ENCODE measurements around the gene RAD52. TPM values are rescaled to one million over a fixed set of nuclear protein-coding genes. Genes with fewer than 3 reads are reported as not detected.

Gene RAD52
- total RNA-seq, 5 donors from 2014 or later (not counting 1 experiment from before 2014, with no cell fraction given) = 12.7 to 28.4 (median 18.3) TPM

DNA sequence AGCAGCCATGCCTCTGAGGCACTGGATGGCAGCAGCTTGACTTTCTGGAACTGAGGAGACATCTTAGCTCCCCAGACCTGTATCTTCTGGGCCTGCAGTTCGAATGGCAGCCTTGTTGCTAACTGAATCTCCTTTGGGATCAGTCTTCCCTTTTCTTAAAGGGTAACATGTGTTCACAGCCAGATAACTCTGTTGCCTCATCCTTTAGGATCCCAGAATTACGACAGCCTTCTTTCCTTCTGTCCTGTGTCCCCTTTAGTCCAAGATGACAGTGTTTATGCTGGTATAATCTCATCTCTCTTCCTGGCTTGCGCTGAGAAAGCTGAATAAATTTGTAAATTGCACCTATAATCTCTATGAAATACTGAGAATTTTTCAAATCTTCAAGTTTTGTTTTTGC, 32.5 kb upstream of the RAD52 start:
- ChIA-PET POLR2A (no interaction called here), CTCF (interaction anchor here in 1 of 2 donors (0.7 kb wide), 1 partner anchor 158 kb away, joined by 4 read pairs; no protein-coding TSS in a partner anchor)
- Histone ChIP-seq H3K9me3 (no peaks in the 10 kb centered on the region), H3K27me3 (replicated peaks in 1 of 2; ENCODE audit: control insufficient read depth in 2 of 2, extremely low read depth in 1 of 2, insufficient read depth in 2 of 2, low read length in 1 of 2) (no peaks in the 10 kb centered on the region), H3K4me1 (ENCODE audit: control insufficient read depth in 1 of 2, extremely low read depth in 1 of 2, insufficient read depth in 2 of 2, low read length in 2 of 2) (no peaks in the 10 kb centered on the region), H3K4me3 (ENCODE audit: control insufficient read depth in 1 of 2, extremely low read depth in 1 of 2, low read length in 1 of 2) (no peak overlapping the region), H3K36me3 (ENCODE audit: control insufficient read depth in 2 of 2, extremely low read depth in 1 of 2, insufficient read depth in 1 of 2, low read length in 1 of 2) (no peaks in the 10 kb centered on the region), H3K27ac (ENCODE audit: low read length) (no peak overlapping the region)
- H3K27me3 Mint-ChIP-seq = no peaks in the 10 kb centered on the region
- H3K4me3 Mint-ChIP-seq = no peak overlapping the region
- DNase-seq (no peak), ATAC-seq (replicated peaks in 1 of 4) (no peak)
- no peaks in the 10 kb centered on the region for H3K36me3 Mint-ChIP-seq
- H3K27ac Mint-ChIP-seq = no peak overlapping the region
- no peaks in the 10 kb centered on the region for H3K9me3 Mint-ChIP-seq
- H3K4me1 Mint-ChIP-seq = no peaks in the 10 kb centered on the region
- WGBS (ENCODE audit: insufficient coverage) = 94% methylated on average over 2 of the region's 3 CpGs

- Mint-ChIP-seq H3K4me3 (no peak overlapping the region), H3K9me3 (no peaks in the 10 kb centered on the region), H3K36me3 (no peaks in the 10 kb centered on the region), H3K4me1 (no peaks in the 10 kb centered on the region), H3K27me3 (no peaks in the 10 kb centered on the region), H3K27ac (no peak overlapping the region)
- Histone ChIP-seq H3K27me3 (replicated peaks in 1 of 2; ENCODE audit: control insufficient read depth in 2 of 2, extremely low read depth in 1 of 2, insufficient read depth in 2 of 2, low read length in 1 of 2) (no peaks in the 10 kb centered on the region), H3K4me3 (ENCODE audit: control insufficient read depth in 1 of 2, extremely low read depth in 1 of 2, low read length in 1 of 2) (no peak overlapping the region), H3K36me3 (ENCODE audit: control insufficient read depth in 2 of 2, extremely low read depth in 1 of 2, insufficient read depth in 1 of 2, low read length in 1 of 2) (no peaks in the 10 kb centered on the region), H3K27ac (ENCODE audit: low read length) (no peak overlapping the region), H3K9me3 (no peaks in the 10 kb centered on the region), H3K4me1 (ENCODE audit: control insufficient read depth in 1 of 2, extremely low read depth in 1 of 2, insufficient read depth in 2 of 2, low read length in 2 of 2) (no peaks in the 10 kb centered on the region)
- ATAC-seq (replicated peaks in 1 of 4) = no peak
- WGBS (ENCODE audit: insufficient coverage) = no CpG with 5 or more reads among the region's 8 CpGs
- no peak for DNase-seq
- ChIA-PET CTCF (no interaction called here), POLR2A (interaction anchor here in 1 of 2 donors (0.7 kb wide), 1 partner anchor 137 kb away, joined by 6 read pairs; no protein-coding TSS in a partner anchor)
These were observed 31.8 kb upstream of the RAD52 start for GRCh38 chr12:981176-981828.

DNA sequence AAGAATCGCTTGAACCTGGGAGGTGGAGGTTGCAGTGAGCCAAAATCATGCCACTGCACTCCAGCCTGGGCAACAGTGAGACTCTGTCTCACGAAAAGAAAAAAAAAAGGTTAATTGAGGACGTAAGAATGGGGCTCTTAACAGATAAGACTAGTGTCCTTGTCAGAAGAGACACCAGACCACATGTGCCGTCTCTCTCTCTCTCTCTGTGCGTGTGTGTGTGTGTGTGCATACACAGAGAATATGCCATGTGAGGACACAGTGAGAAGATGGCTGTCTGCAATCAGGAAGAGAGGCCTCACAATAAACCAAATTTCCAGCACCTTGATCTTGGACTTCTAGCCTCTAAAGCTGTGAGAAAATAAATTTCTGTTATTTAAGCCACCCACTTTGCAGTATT, 29.9 kb upstream of the RAD52 start:
- 94% methylated on average over 3 of the region's 5 CpGs for WGBS (ENCODE audit: insufficient coverage)
- H3K4me1 Mint-ChIP-seq = no peaks in the 10 kb centered on the region
- CTCF ChIA-PET = no interaction called here
- Histone ChIP-seq H3K27me3 (replicated peaks in 1 of 2; ENCODE audit: control insufficient read depth in 2 of 2, extremely low read depth in 1 of 2, insufficient read depth in 2 of 2, low read length in 1 of 2) (no peaks in the 10 kb centered on the region), H3K36me3 (ENCODE audit: control insufficient read depth in 2 of 2, extremely low read depth in 1 of 2, insufficient read depth in 1 of 2, low read length in 1 of 2) (no peaks in the 10 kb centered on the region), H3K9me3 (no peaks in the 10 kb centered on the region), H3K4me3 (ENCODE audit: control insufficient read depth in 1 of 2, extremely low read depth in 1 of 2, low read length in 1 of 2) (no peak overlapping the region), H3K27ac (ENCODE audit: low read length) (no peak overlapping the region), H3K4me1 (ENCODE audit: control insufficient read depth in 1 of 2, extremely low read depth in 1 of 2, insufficient read depth in 2 of 2, low read length in 2 of 2) (no peaks in the 10 kb centered on the region)
- DNase-seq = no peak
- no peak overlapping the region for H3K4me3 Mint-ChIP-seq
- no peaks in the 10 kb centered on the region for H3K27me3 Mint-ChIP-seq
- H3K27ac Mint-ChIP-seq = no peak overlapping the region
- ATAC-seq (replicated peaks in 1 of 4) = no peak
- POLR2A ChIA-PET = no interaction called here
- H3K36me3 Mint-ChIP-seq = no peaks in the 10 kb centered on the region
- H3K9me3 Mint-ChIP-seq = no peaks in the 10 kb centered on the region

GRCh38 chr12:977156-977555, 27.7 kb upstream of the RAD52 start:
- Histone ChIP-seq H3K27ac (ENCODE audit: low read length) (no peak overlapping the region), H3K27me3 (replicated peaks in 1 of 2; ENCODE audit: control insufficient read depth in 2 of 2, extremely low read depth in 1 of 2, insufficient read depth in 2 of 2, low read length in 1 of 2) (no peaks in the 10 kb centered on the region), H3K36me3 (ENCODE audit: control insufficient read depth in 2 of 2, extremely low read depth in 1 of 2, insufficient read depth in 1 of 2, low read length in 1 of 2) (no peaks in the 10 kb centered on the region), H3K9me3 (no peaks in the 10 kb centered on the region), H3K4me3 (ENCODE audit: control insufficient read depth in 1 of 2, extremely low read depth in 1 of 2, low read length in 1 of 2) (no peak overlapping the region), H3K4me1 (ENCODE audit: control insufficient read depth in 1 of 2, extremely low read depth in 1 of 2, insufficient read depth in 2 of 2, low read length in 2 of 2) (no peaks in the 10 kb centered on the region)
- no peak overlapping the region for H3K4me3 Mint-ChIP-seq
- no peak for ATAC-seq (replicated peaks in 1 of 4)
- no peaks in the 10 kb centered on the region for H3K9me3 Mint-ChIP-seq
- H3K36me3 Mint-ChIP-seq = no peaks in the 10 kb centered on the region
- H3K27me3 Mint-ChIP-seq = no peaks in the 10 kb centered on the region
- POLR2A ChIA-PET = interaction anchor here in 1 of 2 donors (0.5 kb wide), 1 partner anchor 363 kb away, joined by 3 read pairs; no protein-coding TSS in a partner anchor
- H3K4me1 Mint-ChIP-seq = no peaks in the 10 kb centered on the region
- H3K27ac Mint-ChIP-seq = no peak overlapping the region
- 94% methylated on average over 2 of the region's 4 CpGs for WGBS (ENCODE audit: insufficient coverage)
- CTCF ChIA-PET = interaction anchor here in 1 of 2 donors (1.1 kb wide), 1 partner anchor 79 kb away, joined by 3 read pairs; no protein-coding TSS in a partner anchor
- DNase-seq = no peak

- no peaks in the 10 kb centered on the region for H3K36me3 Mint-ChIP-seq
- Histone ChIP-seq H3K27me3 (replicated peaks in 1 of 2; ENCODE audit: control insufficient read depth in 2 of 2, extremely low read depth in 1 of 2, insufficient read depth in 2 of 2, low read length in 1 of 2) (no peaks in the 10 kb centered on the region), H3K36me3 (ENCODE audit: control insufficient read depth in 2 of 2, extremely low read depth in 1 of 2, insufficient read depth in 1 of 2, low read length in 1 of 2) (no peaks in the 10 kb centered on the region), H3K4me1 (ENCODE audit: control insufficient read depth in 1 of 2, extremely low read depth in 1 of 2, insufficient read depth in 2 of 2, low read length in 2 of 2) (no peaks in the 10 kb centered on the region), H3K4me3 (ENCODE audit: control insufficient read depth in 1 of 2, extremely low read depth in 1 of 2, low read length in 1 of 2) (no peak overlapping the region), H3K9me3 (no peaks in the 10 kb centered on the region), H3K27ac (ENCODE audit: low read length) (no peak overlapping the region)
- ATAC-seq (replicated peaks in 1 of 4) (no peak), DNase-seq (no peak)
- no peaks in the 10 kb centered on the region for H3K27me3 Mint-ChIP-seq
- no peaks in the 10 kb centered on the region for H3K9me3 Mint-ChIP-seq
- ChIA-PET POLR2A (interaction anchor here in 1 of 2 donors (0.5 kb wide), 1 partner anchor 362 kb away, joined by 3 read pairs; no protein-coding TSS in a partner anchor), CTCF (no interaction called here)
- H3K4me3 Mint-ChIP-seq = no peak overlapping the region
- H3K4me1 Mint-ChIP-seq = no peaks in the 10 kb centered on the region
- WGBS (ENCODE audit: insufficient coverage) = 62% methylated on average over 3 of the region's 6 CpGs
- H3K27ac Mint-ChIP-seq = no peak overlapping the region
These were observed 27.1 kb upstream of the RAD52 start for GRCh38 chr12:976644-977043.

- CTCF ChIA-PET = no interaction called here
- H3K36me3 ChIP-seq (ENCODE audit: control insufficient read depth in 2 of 2, extremely low read depth in 1 of 2, insufficient read depth in 1 of 2, low read length in 1 of 2) = no peaks in the 10 kb centered on the region
- H3K27ac ChIP-seq (ENCODE audit: low read length) = no peak overlapping the region
- no peaks in the 10 kb centered on the region for H3K9me3 ChIP-seq
- H3K27me3 ChIP-seq (replicated peaks in 1 of 2; ENCODE audit: control insufficient read depth in 2 of 2, extremely low read depth in 1 of 2, insufficient read depth in 2 of 2, low read length in 1 of 2) = no peaks in the 10 kb centered on the region
- no CpG with 5 or more reads among the region's 4 CpGs for WGBS (ENCODE audit: insufficient coverage)
- no peaks in the 10 kb centered on the region for H3K4me1 Mint-ChIP-seq
- ATAC-seq (replicated peaks in 1 of 4) (no peak), DNase-seq (no peak)
- H3K4me1 ChIP-seq (ENCODE audit: control insufficient read depth in 1 of 2, extremely low read depth in 1 of 2, insufficient read depth in 2 of 2, low read length in 2 of 2) = no peaks in the 10 kb centered on the region
- H3K36me3 Mint-ChIP-seq = no peaks in the 10 kb centered on the region
- POLR2A ChIA-PET = no interaction called here
- no peak overlapping the region for H3K4me3 Mint-ChIP-seq
- no peak overlapping the region for H3K4me3 ChIP-seq (ENCODE audit: control insufficient read depth in 1 of 2, extremely low read depth in 1 of 2, low read length in 1 of 2)
- H3K27me3 Mint-ChIP-seq = no peaks in the 10 kb centered on the region
- H3K9me3 Mint-ChIP-seq = no peaks in the 10 kb centered on the region
- H3K27ac Mint-ChIP-seq = no peak overlapping the region
These were observed 24.9 kb upstream of the RAD52 start for GRCh38 chr12:974271-974862.

Measured in T-cell (primary cell).